Esophagus muscularis mucosa (tissue), 4 donors: Measurements from ENCODE around the gene OLFM2.

Source experiments
- CTCF ChIP-seq, 3 experiments: fragments of 200-600 bp in 2 of 3; fragments of 450-650 bp in 1 of 3; sonication (generic) in 2 of 3; IDR thresholded peaks; one replicate each; pipeline ENCODE4 v1.5.1; 2017 to 2019; ENCODE audit warnings: antibody characterized with exemption in 3 of 3, mild to moderate bottlenecking in 2 of 3, moderate library complexity in 1 of 3
- EP300 ChIP-seq: sonication (generic); formaldehyde crosslinking; IDR thresholded peaks from one replicate; pipeline ENCODE4 v1.6.1; 2017; ENCODE audit warnings: antibody characterized with exemption
- POLR2AphosphoS5 ChIP-seq, 2 donors: sonication (generic); formaldehyde crosslinking; IDR thresholded peaks; one replicate each; pipeline ENCODE4 v1.6.1; 2017; ENCODE audit warnings: antibody characterized with exemption in 2 of 2

GRCh38 chr19:9823816-9824215 is 112.5 kb downstream of the OLFM2 start:
- no peak for TF ChIP-seq CTCF (IDR thresholded peaks at IDR 0.05)
- TF ChIP-seq POLR2AphosphoS5 (IDR thresholded peaks at IDR 0.05): no peak
- no peak for TF ChIP-seq EP300
